NCI-H524 (cell line): ENCODE data around the gene TAX1BP1.
A peak's percentile ranks its signal among the peaks of the same experiment; 100 is the strongest.
"Not testable (repeated sequence)": the region's sequence is repeated elsewhere in the genome, so short reads cannot be mapped to it uniquely, and the experiment has no call there.

Source experiments
- DNase-seq, 2 experiments: peaks; one replicate each; lab custom pipeline; 2025; lab: John Stamatoyannopoulos, UW

Gene TAX1BP1

GRCh38 chr7:27843584-27844305 lies 103.8 kb downstream of the TAX1BP1 start:
- DNase-seq: peak in 1 of 2 experiments; percentile 7

- DNase-seq: no peak
Measured at GRCh38 chr7:27846388-27846787, 106.4 kb downstream of the TAX1BP1 start.

GRCh38 chr7:27850531-27850930 lies 110.6 kb downstream of the TAX1BP1 start:
- DNase-seq: no peak

- not testable (repeated sequence) for DNase-seq
Measured at GRCh38 chr7:27856703-27857485, 116.9 kb downstream of the TAX1BP1 start.

GRCh38 chr7:27860800-27861199 lies 120.8 kb downstream of the TAX1BP1 start:
- no peak for DNase-seq

GRCh38 chr7:27861747-27862146 lies 121.8 kb downstream of the TAX1BP1 start:
- no peak for DNase-seq

- DNase-seq: no peak
Measured at GRCh38 chr7:27863880-27864279, 123.9 kb downstream of the TAX1BP1 start.

GRCh38 chr7:27866256-27866655 lies 126.3 kb downstream of the TAX1BP1 start:
- no peak for DNase-seq

GRCh38 chr7:27866828-27867672 lies 127.1 kb downstream of the TAX1BP1 start:
- no peak for DNase-seq

- DNase-seq: no peak
Measured at GRCh38 chr7:27868131-27868550, 128.2 kb downstream of the TAX1BP1 start.

GRCh38 chr7:27869056-27869455 lies 129.1 kb downstream of the TAX1BP1 start:
- no peak for DNase-seq

GRCh38 chr7:27870595-27870994 lies 130.6 kb downstream of the TAX1BP1 start:
- no peak for DNase-seq

GRCh38 chr7:27871086-27871485 lies 131.1 kb downstream of the TAX1BP1 start:
- peak; percentile 5 to 31 for DNase-seq

GRCh38 chr7:27871866-27872265 lies 131.9 kb downstream of the TAX1BP1 start:
- no peak for DNase-seq

- peak in 1 of 2 experiments; percentile 6 for DNase-seq
Measured at GRCh38 chr7:27872356-27873275, 132.7 kb downstream of the TAX1BP1 start.

- DNase-seq: no peak
Measured at GRCh38 chr7:27873981-27874957, 134.3 kb downstream of the TAX1BP1 start.

- no peak for DNase-seq
Measured at GRCh38 chr7:27875061-27875460, 135.1 kb downstream of the TAX1BP1 start.

GRCh38 chr7:27875832-27876231 lies 135.9 kb downstream of the TAX1BP1 start:
- DNase-seq: no peak

- DNase-seq: no peak
Measured at GRCh38 chr7:27876756-27877155, 136.8 kb downstream of the TAX1BP1 start.
